SJSA1 (cell line): ENCODE data around the gene OLFML2A. TPM values are rescaled to one million over a fixed set of nuclear protein-coding genes. Genes with fewer than 3 reads are reported as not detected.
"Not testable (repeated sequence)": the region's sequence is repeated elsewhere in the genome, so short reads cannot be mapped to it uniquely, and the experiment has no call there.

Experiments used
- DNase-seq, 2 experiments: peaks; one replicate each; pipeline ENCODE4 v3.0.0-alpha.2; 2015 to 2020; ENCODE audit warnings: low spot score in 2 of 2, low read depth in 1 of 2
- H3K27ac ChIP-seq: fragments of 250-450 bp; sonication (Bioruptor Pico); 2 replicates; pipeline ENCODE4 v1.5.1; 2020; ENCODE audit warnings: mild to moderate bottlenecking, moderate library complexity
- H3K27me3 ChIP-seq: fragments of 250-450 bp; sonication (Bioruptor Pico); replicated peaks from 2 replicates; pipeline ENCODE4 v1.5.1; 2020; ENCODE audit warnings: mild to moderate bottlenecking, moderate library complexity
- H3K36me3 ChIP-seq: fragments of 250-450 bp; sonication (Bioruptor Pico); 2 replicates; pipeline ENCODE4 v1.5.1; 2020; ENCODE audit warnings: mild to moderate bottlenecking
- H3K4me1 ChIP-seq: fragments of 250-450 bp; sonication (Bioruptor Pico); replicated peaks from 2 replicates; pipeline ENCODE4 v1.6.1; 2021; ENCODE audit warnings: mild to moderate bottlenecking
- H3K4me3 ChIP-seq: fragments of 250-450 bp; sonication (Bioruptor Pico); 2 replicates; pipeline ENCODE4 v1.5.1; 2020; ENCODE audit warnings: mild to moderate bottlenecking
- H3K9me3 ChIP-seq: fragments of 250-450 bp; sonication (Bioruptor Pico); replicated peaks from 2 replicates; pipeline ENCODE4 v1.5.1; 2020; ENCODE audit warnings: mild to moderate bottlenecking
- total RNA-seq: library from RNA; depleted of rRNA; stranded (reverse); fragments of >200 nt; shearing (Covaris generic); gene quantifications from 2 replicates; pipeline ENCODE4 v1.2.3, GENCODE V29; 2014

The OLFML2A gene
- total RNA-seq, 1 experiment from 2014 or later, result 5.0 TPM

GRCh38 chr9:124766815-124767554 is 9.9 kb upstream of the OLFML2A start:
- Histone ChIP-seq H3K9me3 (no peaks in the 10 kb centered on the region), H3K36me3 (no peaks in the 10 kb centered on the region), H3K4me3 (no peak overlapping the region), H3K27ac (no peak overlapping the region), H3K4me1 (peaks cover 10% of the 10 kb centered on the region), H3K27me3 (peaks cover 14% of the 10 kb centered on the region; the same call in 1 of the 2 replicates)
- no peak for DNase-seq

GRCh38 chr9:124767821-124768220 is 9.1 kb upstream of the OLFML2A start:
- Histone ChIP-seq H3K9me3 (no peaks in the 10 kb centered on the region), H3K27me3 (peaks cover 14% of the 10 kb centered on the region; the same call in 1 of the 2 replicates), H3K4me1 (peaks cover 10% of the 10 kb centered on the region), H3K27ac (no peak overlapping the region), H3K4me3 (no peak overlapping the region), H3K36me3 (no peaks in the 10 kb centered on the region)
- DNase-seq, result no peak

GRCh38 chr9:124768334-124768733 is 8.6 kb upstream of the OLFML2A start:
- DNase-seq, result no peak
- H3K9me3 ChIP-seq, result no peaks in the 10 kb centered on the region
- H3K4me3 ChIP-seq, result no peak overlapping the region
- peaks cover 10% of the 10 kb centered on the region for H3K4me1 ChIP-seq
- H3K36me3 ChIP-seq, result no peaks in the 10 kb centered on the region
- H3K27me3 ChIP-seq, result peaks cover 14% of the 10 kb centered on the region; the same call in 1 of the 2 replicates
- H3K27ac ChIP-seq, result no peak overlapping the region

- no peak overlapping the region for H3K27ac ChIP-seq
- H3K36me3 ChIP-seq, result no peaks in the 10 kb centered on the region
- H3K4me3 ChIP-seq, result no peak overlapping the region
- no peak for DNase-seq
- peaks cover 10% of the 10 kb centered on the region for H3K4me1 ChIP-seq
- no peaks in the 10 kb centered on the region for H3K9me3 ChIP-seq
- peaks cover 14% of the 10 kb centered on the region; the same call in 1 of the 2 replicates for H3K27me3 ChIP-seq
These were observed 8.0 kb upstream of the OLFML2A start for GRCh38 chr9:124768750-124769548.

- H3K27me3 ChIP-seq, result peaks cover 14% of the 10 kb centered on the region; the same call in 1 of the 2 replicates
These were observed 7.2 kb upstream of the OLFML2A start for GRCh38 chr9:124769549-124770358.

GRCh38 chr9:124770359-124771020 is 6.4 kb upstream of the OLFML2A start:
- Histone ChIP-seq H3K36me3 (no peaks in the 10 kb centered on the region), H3K27me3 (peaks cover 14% of the 10 kb centered on the region; the same call in 1 of the 2 replicates), H3K4me3 (peak overlapping the region; percentile 80), H3K27ac (no peak overlapping the region), H3K9me3 (no peaks in the 10 kb centered on the region), H3K4me1 (peaks cover 10% of the 10 kb centered on the region)
- no peak for DNase-seq

More at GRCh38 chr9:124769549-124770358, 7.2 kb upstream of the OLFML2A start:
- Histone ChIP-seq H3K4me3 (peak overlapping the region; percentile 80), H3K27ac (no peak overlapping the region), H3K4me1 (peaks cover 10% of the 10 kb centered on the region), H3K9me3 (no peaks in the 10 kb centered on the region), H3K36me3 (no peaks in the 10 kb centered on the region)
- peak in 1 of 2 experiments; percentile 19 for DNase-seq

GRCh38 chr9:124771021-124771866 is 5.7 kb upstream of the OLFML2A start, which contains the start of gene NR6A1:
NR6A1 (minus strand) TSS chr9:124771311.
- Histone ChIP-seq H3K36me3 (no peaks in the 10 kb centered on the region), H3K27me3 (peaks cover 14% of the 10 kb centered on the region; the same call in 1 of the 2 replicates), H3K9me3 (no peaks in the 10 kb centered on the region), H3K27ac (peak within 1 kb of the TSS; percentile 79), H3K4me1 (peaks cover 10% of the 10 kb centered on the region), H3K4me3 (peak within 1 kb of the TSS; percentile 80)
- peak; percentile 96 to 99 for DNase-seq

GRCh38 chr9:124771867-124772679 is 4.9 kb upstream of the OLFML2A start:
- Histone ChIP-seq H3K4me3 (peak overlapping the region; percentile 80), H3K27ac (no peak overlapping the region), H3K4me1 (peaks cover 16% of the 10 kb centered on the region), H3K36me3 (no peaks in the 10 kb centered on the region), H3K9me3 (0 out of 2 replicates have a peak, but pooled peaks cover 2% of the 10 kb centered on the region), H3K27me3 (peaks cover 14% of the 10 kb centered on the region)
- peak; percentile 78 to 89 for DNase-seq

- H3K9me3 ChIP-seq, H3K27ac ChIP-seq, H3K4me3 ChIP-seq, H3K36me3 ChIP-seq, DNase-seq: not testable (repeated sequence)
- peaks cover 14% of the 10 kb centered on the region for H3K27me3 ChIP-seq
- H3K4me1 ChIP-seq, result peaks cover 23% of the 10 kb centered on the region
These were observed 4.1 kb upstream of the OLFML2A start for GRCh38 chr9:124772877-124773276.

- no peaks in the 10 kb centered on the region for H3K36me3 ChIP-seq
- H3K4me1 ChIP-seq, result peaks cover 25% of the 10 kb centered on the region
- no peak for DNase-seq
- H3K27ac ChIP-seq, result no peak overlapping the region
- peaks cover 14% of the 10 kb centered on the region for H3K27me3 ChIP-seq
- 0 out of 2 replicates have a peak, but pooled peaks cover 3% of the 10 kb centered on the region for H3K9me3 ChIP-seq
- no peak overlapping the region for H3K4me3 ChIP-seq
These were observed 3.3 kb upstream of the OLFML2A start for GRCh38 chr9:124773473-124774128.
